Measurements from ENCODE around the gene NOX1.
A peak's percentile ranks its signal among the peaks of the same experiment; 100 is the strongest.
"Not testable (repeated sequence)": the region's sequence is repeated elsewhere in the genome, so short reads cannot be mapped to it uniquely, and the experiment has no call there.

The NOX1 gene

DNA sequence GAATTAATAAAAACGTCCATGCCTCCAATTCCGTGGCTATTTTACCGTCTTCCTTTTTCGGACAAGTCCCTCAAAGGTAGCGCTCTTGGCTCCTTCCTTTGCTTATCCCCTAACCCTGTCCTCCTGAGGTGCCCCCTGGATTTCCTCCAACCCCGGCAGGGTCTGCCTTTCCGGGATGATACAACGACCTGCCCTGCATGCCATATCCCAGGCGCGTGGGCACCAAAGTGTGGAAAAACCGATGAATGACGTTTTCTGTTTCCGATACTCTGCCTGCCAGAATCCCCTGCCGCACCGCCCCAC, 54.7 kb downstream of the NOX1 start:
- no peak for TF ChIP-seq CTCF (conservative IDR thresholded peaks at IDR 0.05)
- peak overlapping the region; percentile 56 for H3K27ac ChIP-seq

- H3K27ac ChIP-seq, result no peak overlapping the region
- TF ChIP-seq CTCF (conservative IDR thresholded peaks at IDR 0.05), result no peak
Measured at GRCh38 chrX:100817340-100817739, 56.8 kb downstream of the NOX1 start.

- no peak for TF ChIP-seq CTCF (conservative IDR thresholded peaks at IDR 0.05)
- no peak overlapping the region for H3K27ac ChIP-seq
Measured at GRCh38 chrX:100812216-100813158, 61.7 kb downstream of the NOX1 start.

DNA sequence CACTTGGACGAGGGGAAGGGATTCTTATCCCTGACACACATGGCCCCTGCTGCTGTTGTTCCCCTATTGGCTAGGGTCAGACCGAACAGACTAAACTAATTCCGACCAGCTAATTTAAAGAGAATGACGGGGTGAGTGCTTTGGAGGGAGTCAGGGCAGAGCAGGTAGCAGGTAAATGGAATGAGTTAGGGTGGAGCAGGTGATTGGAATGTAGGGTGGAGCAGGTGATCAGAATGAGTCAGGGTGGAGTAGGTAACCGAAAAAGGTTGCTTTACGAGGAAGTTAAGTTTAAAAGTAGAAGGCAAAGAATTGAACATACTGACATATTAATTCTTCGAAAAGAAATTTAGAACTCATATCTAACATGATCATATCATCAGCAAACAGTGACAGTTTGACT, 65.9 kb downstream of the NOX1 start:
- not testable (repeated sequence) for H3K27ac ChIP-seq

GRCh38 chrX:100804780-100805179, 69.4 kb downstream of the NOX1 start:
- TF ChIP-seq CTCF (conservative IDR thresholded peaks at IDR 0.05), result no peak
- H3K27ac ChIP-seq, result no peak overlapping the region

DNA sequence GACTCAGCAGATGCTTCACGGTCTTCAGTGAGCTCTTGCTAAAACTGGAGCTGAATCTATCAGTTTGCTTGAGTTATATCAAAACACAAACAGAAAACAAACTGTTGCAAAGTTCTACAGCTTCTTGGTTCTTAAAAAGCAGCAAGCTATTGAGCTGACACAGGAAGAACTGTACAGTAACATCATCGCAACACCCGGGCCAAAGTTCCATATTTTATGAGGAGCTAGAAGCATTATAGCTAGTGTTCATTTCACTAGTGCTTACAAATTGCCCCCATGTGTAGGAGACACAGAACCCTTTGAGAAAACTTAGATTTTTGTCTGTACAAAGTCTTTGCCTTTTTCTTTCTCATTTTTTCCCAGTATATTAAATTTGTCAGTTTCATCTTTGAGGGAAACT, 71.3 kb downstream of the NOX1 start:
- no peak for TF ChIP-seq CTCF (conservative IDR thresholded peaks at IDR 0.05)
- no peak overlapping the region for H3K27ac ChIP-seq

GRCh38 chrX:100798484-100799214, 75.5 kb downstream of the NOX1 start:
- TF ChIP-seq CTCF (conservative IDR thresholded peaks at IDR 0.05), result no peak
- no peak overlapping the region for H3K27ac ChIP-seq

GRCh38 chrX:100797359-100797758, 76.8 kb downstream of the NOX1 start:
- TF ChIP-seq CTCF (conservative IDR thresholded peaks at IDR 0.05), result no peak
- H3K27ac ChIP-seq, result no peak overlapping the region

GRCh38 chrX:100796371-100796770, 77.8 kb downstream of the NOX1 start:
- not testable (repeated sequence) for H3K27ac ChIP-seq
